Stimulated activated CD4-positive, alpha-beta T cell treated with anti-CD3 and anti-CD28 coated beads, TNF-alpha, amount 100 ng/mL, for 24 hours (primary cell): ENCODE data around the gene HAAO.

ENCODE experiments used
- DNase-seq, 3 experiments: peaks; one replicate each; pipeline ENCODE4 v3.0.0-alpha.2; 2020; ENCODE audit warnings: low read depth in 3 of 3

The HAAO gene

GRCh38 chr2:42767899-42768705 is 24.3 kb downstream of the HAAO start:
- no peak for DNase-seq

- no peak for DNase-seq
These were observed 25.1 kb downstream of the HAAO start for GRCh38 chr2:42767080-42767898.

GRCh38 chr2:42765686-42766085 is 26.7 kb downstream of the HAAO start:
- no peak for DNase-seq

- no peak for DNase-seq
These were observed 27.5 kb downstream of the HAAO start for GRCh38 chr2:42764901-42765300.

- no peak for DNase-seq
These were observed 28.3 kb downstream of the HAAO start, which contains the start of gene OXER1 for GRCh38 chr2:42764096-42764495. TSS of gene OXER1 (minus strand) at chr2:42764135. CDS start at chr2:42764062, 73 bp downstream.

GRCh38 chr2:42762823-42763804 is 29.3 kb downstream of the HAAO start:
- no peak for DNase-seq

GRCh38 chr2:42762155-42762554 is 30.2 kb downstream of the HAAO start:
- DNase-seq, result no peak

GRCh38 chr2:42761554-42761953 is 30.8 kb downstream of the HAAO start:
- no peak for DNase-seq

GRCh38 chr2:42758751-42759150 is 33.6 kb downstream of the HAAO start:
- DNase-seq, result no peak

GRCh38 chr2:42757981-42758740 is 34.2 kb downstream of the HAAO start:
- no peak for DNase-seq

GRCh38 chr2:42756966-42757513 is 35.3 kb downstream of the HAAO start:
- no peak for DNase-seq

GRCh38 chr2:42756150-42756775 is 36.1 kb downstream of the HAAO start:
- DNase-seq, result no peak

- no peak for DNase-seq
These were observed 37.0 kb downstream of the HAAO start for GRCh38 chr2:42755191-42755880.

GRCh38 chr2:42754776-42755140 is 37.6 kb downstream of the HAAO start:
- DNase-seq, result no peak

- no peak for DNase-seq
These were observed 38.2 kb downstream of the HAAO start for GRCh38 chr2:42754021-42754775.

GRCh38 chr2:42752816-42753813 is 39.3 kb downstream of the HAAO start:
- DNase-seq, result no peak

GRCh38 chr2:42752314-42752713 is 40.1 kb downstream of the HAAO start:
- no peak for DNase-seq

- no peak for DNase-seq
These were observed 43.5 kb downstream of the HAAO start for GRCh38 chr2:42748840-42749239.
